Mesenchymal stem cell (in vitro differentiated cells and primary cell): Measurements from ENCODE around the gene VIPR2.

Experiments
- DNase-seq: peaks from one replicate; pipeline ENCODE4 v3.0.0-alpha.2; 2013
- H2AFZ ChIP-seq: one replicate; pipeline ENCODE4 v1.6.1; 2013; ENCODE audit warnings: low read depth, mild to moderate bottlenecking, control low read depth, inconsistent platforms, low read length, moderate library complexity
- H2AK5ac ChIP-seq: 2 replicates; pipeline ENCODE4 v1.6.1; 2013; ENCODE audit warnings: low read length, moderate library complexity, mild to moderate bottlenecking, inconsistent platforms; ENCODE audit not compliant: severe bottlenecking
- H2BK120ac ChIP-seq: one replicate; pipeline ENCODE4 v1.6.1; 2013; ENCODE audit warnings: low read depth, mild to moderate bottlenecking, inconsistent platforms, low read length, moderate library complexity
- H2BK12ac ChIP-seq, 2 experiments: one replicate each; pipeline ENCODE4 v1.6.1; 2013; ENCODE audit warnings: inconsistent platforms in 2 of 2, low read length in 2 of 2, mild to moderate bottlenecking in 2 of 2, moderate library complexity in 2 of 2, control low read depth in 1 of 2
- H2BK15ac ChIP-seq: one replicate; pipeline ENCODE4 v1.6.1; 2013; ENCODE audit warnings: mild to moderate bottlenecking, low read depth, inconsistent platforms; ENCODE audit not compliant: poor library complexity, severe bottlenecking
- H2BK5ac ChIP-seq: 2 replicates; pipeline ENCODE4 v1.6.1; 2013; ENCODE audit warnings: low read depth, mild to moderate bottlenecking, low read length, control low read depth, inconsistent platforms; ENCODE audit not compliant: poor library complexity, severe bottlenecking
- H3K14ac ChIP-seq, 2 experiments: one replicate each; pipeline ENCODE4 v1.6.1; 2013; ENCODE audit warnings: inconsistent platforms in 2 of 2, low read length in 2 of 2, control low read depth in 1 of 2, mild to moderate bottlenecking in 1 of 2, moderate library complexity in 1 of 2
- H3K18ac ChIP-seq, 2 experiments: one replicate each; pipeline ENCODE4 v1.6.1; 2013; ENCODE audit warnings: inconsistent platforms in 2 of 2, low read length in 2 of 2, control low read depth in 1 of 2, low read depth in 1 of 2, mild to moderate bottlenecking in 1 of 2
- H3K23ac ChIP-seq, 2 experiments: one replicate each; pipeline ENCODE4 v1.6.1; 2013; ENCODE audit warnings: inconsistent platforms in 2 of 2, low read length in 2 of 2, mild to moderate bottlenecking in 2 of 2, moderate library complexity in 2 of 2, control low read depth in 1 of 2
- H3K27ac ChIP-seq: 2 replicates; pipeline ENCODE4 v1.5.1; 2013; ENCODE audit warnings: mild to moderate bottlenecking, moderate library complexity, low read length, control low read depth, inconsistent platforms; ENCODE audit not compliant: poor library complexity, severe bottlenecking
- H3K27me3 ChIP-seq, 2 experiments: 2 replicates each; pipeline versions ENCODE4 v1.6.1 to v1.7.0; 2013; ENCODE audit warnings: low read length in 2 of 2, mild to moderate bottlenecking in 2 of 2, moderate library complexity in 2 of 2, control low read depth in 1 of 2, inconsistent platforms in 1 of 2; ENCODE audit not compliant: control insufficient read depth in 1 of 2, insufficient read depth in 1 of 2
- H3K36me3 ChIP-seq, 2 experiments: 2 replicates each; pipeline versions ENCODE4 v1.6.1 to v1.7.0; 2013; ENCODE audit warnings: low read length in 2 of 2, control low read depth in 1 of 2, inconsistent platforms in 1 of 2, low read depth in 1 of 2, mild to moderate bottlenecking in 1 of 2; ENCODE audit not compliant: insufficient read depth in 2 of 2, control insufficient read depth in 1 of 2
- H3K4ac ChIP-seq, 2 experiments: one replicate each; pipeline ENCODE4 v1.6.1; 2013; ENCODE audit warnings: inconsistent platforms in 2 of 2, low read length in 2 of 2, mild to moderate bottlenecking in 2 of 2, moderate library complexity in 2 of 2, control low read depth in 1 of 2, low read depth in 1 of 2
- H3K4me1 ChIP-seq: 2 replicates; pipeline ENCODE4 v1.6.1; 2013; ENCODE audit warnings: low read depth, low read length, control low read depth; ENCODE audit not compliant: control insufficient read depth, insufficient read depth
- H3K4me2 ChIP-seq: 2 replicates; pipeline ENCODE4 v1.6.1; 2013; ENCODE audit warnings: low read length, mild to moderate bottlenecking, inconsistent platforms; ENCODE audit not compliant: poor library complexity, severe bottlenecking
- H3K4me3 ChIP-seq, 2 experiments: 2 replicates each; pipeline versions ENCODE4 v1.5.1 to v1.7.0; 2013; ENCODE audit warnings: low read length in 2 of 2, mild to moderate bottlenecking in 2 of 2, control low read depth in 1 of 2, low read depth in 1 of 2; ENCODE audit not compliant: insufficient read depth in 1 of 2
- H3K79me1 ChIP-seq: replicated peaks from 2 replicates; pipeline ENCODE4 v1.6.1; 2013; ENCODE audit warnings: mild to moderate bottlenecking, control low read depth, low read length, inconsistent platforms; ENCODE audit not compliant: poor library complexity, severe bottlenecking
- H3K9ac ChIP-seq: 2 replicates; pipeline ENCODE4 v1.7.0; 2013; ENCODE audit warnings: mild to moderate bottlenecking, low read length, moderate library complexity
- H3K9me3 ChIP-seq: 2 replicates; pipeline ENCODE4 v1.7.0; 2013; ENCODE audit warnings: mild to moderate bottlenecking, low read length; ENCODE audit not compliant: control insufficient read depth
- H4K8ac ChIP-seq: one replicate; pipeline ENCODE4 v1.6.1; 2013; ENCODE audit warnings: inconsistent platforms, mild to moderate bottlenecking, low read length, moderate library complexity
- H4K91ac ChIP-seq: one replicate; pipeline ENCODE4 v1.6.1; 2013; ENCODE audit warnings: mild to moderate bottlenecking, low read length, inconsistent platforms
- WGBS: methylation state at CpG from one replicate; pipeline ENCODE4 v1.1.7; 2013; ENCODE audit warnings: mixed read lengths; 5-methylcytosine and 5-hydroxymethylcytosine counted together

VIPR2 gene

GRCh38 chr7:159023206-159023605 is 121.5 kb downstream of the VIPR2 start:
- Histone ChIP-seq H2BK15ac (no peak overlapping the region), H3K27ac (no peak overlapping the region), H3K14ac (no peak overlapping the region), H3K4me1 (peaks cover 62% of the 10 kb centered on the region), H3K36me3 (peaks cover 0 to 3% of the 10 kb centered on the region in 2 experiments), H3K4ac (no peak overlapping the region), H4K91ac (no peak overlapping the region), H2AFZ (no peak overlapping the region), H3K18ac (no peak overlapping the region), H4K8ac (no peak overlapping the region), H2BK12ac (no peak overlapping the region), H2BK120ac (no peak overlapping the region), H2AK5ac (peak overlapping the region; percentile 12), H3K4me3 (peak overlapping the region in 1 of 2 experiments; percentile 26), H3K23ac (no peak overlapping the region), H2BK5ac (no peak overlapping the region), H3K9ac (no peak overlapping the region), H3K4me2 (no peak overlapping the region), H3K27me3 (peaks cover 0 to 31% of the 10 kb centered on the region in 2 experiments), H3K9me3 (no peaks in the 10 kb centered on the region), H3K79me1 (no peaks in the 10 kb centered on the region)
- WGBS: 95% methylated on average over 17 of the region's 17 CpGs
- DNase-seq: no peak

DNA sequence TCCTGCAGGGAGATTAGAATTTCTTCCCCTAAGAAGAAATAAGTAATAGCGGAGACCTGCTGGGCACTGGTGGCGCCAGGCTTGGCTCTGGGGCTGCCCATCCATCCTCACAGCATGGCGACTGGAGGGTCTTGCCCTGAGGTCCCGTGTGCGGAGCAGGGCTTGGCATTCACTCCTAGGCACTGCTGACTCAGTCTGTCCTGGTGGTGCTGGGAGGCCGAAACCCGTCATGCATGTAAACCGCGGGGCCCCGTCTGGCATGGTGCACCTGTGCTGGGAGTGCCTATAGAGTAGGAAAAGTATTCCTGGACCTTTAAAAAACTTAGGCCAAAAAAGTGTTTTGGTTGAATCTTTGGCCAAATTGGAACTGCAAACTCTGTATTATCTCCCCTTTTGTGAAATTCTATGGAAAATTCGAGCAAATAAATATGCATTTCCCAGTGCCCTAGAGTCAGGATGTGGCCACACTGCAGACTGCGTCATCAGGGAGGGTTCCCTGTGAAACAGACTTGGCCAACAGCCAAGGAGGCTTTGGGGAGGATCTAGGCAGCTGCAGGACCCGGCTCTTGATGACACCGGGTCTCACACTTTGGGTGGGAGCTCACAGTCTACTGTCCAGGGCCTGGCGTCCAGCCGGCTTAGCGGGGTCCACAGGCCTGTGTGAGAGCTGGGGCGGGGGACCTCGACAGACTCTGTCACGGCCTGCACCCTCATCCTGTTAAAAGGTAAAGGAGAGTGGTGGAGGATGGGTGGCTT is 122.3 kb downstream of the VIPR2 start:
- no peak overlapping the region for H3K14ac ChIP-seq
- H3K27me3 ChIP-seq: peaks cover 0 to 23% of the 10 kb centered on the region in 2 experiments
- H3K4ac ChIP-seq: no peak overlapping the region
- H2AFZ ChIP-seq: no peak overlapping the region
- peaks cover 57% of the 10 kb centered on the region for H3K4me1 ChIP-seq
- H3K4me3 ChIP-seq: no peak overlapping the region
- H4K8ac ChIP-seq: no peak overlapping the region
- no peak overlapping the region for H2BK12ac ChIP-seq
- no peak overlapping the region for H3K18ac ChIP-seq
- no peak overlapping the region for H2BK120ac ChIP-seq
- peak overlapping the region; percentile 2 for H2AK5ac ChIP-seq
- H3K9me3 ChIP-seq: no peaks in the 10 kb centered on the region
- H3K4me2 ChIP-seq: peak overlapping the region; percentile 35
- no peak overlapping the region for H4K91ac ChIP-seq
- peak overlapping the region; percentile 67 for H3K27ac ChIP-seq
- H3K79me1 ChIP-seq: no peaks in the 10 kb centered on the region
- no peak overlapping the region for H3K23ac ChIP-seq
- H2BK15ac ChIP-seq: no peak overlapping the region
- no peak overlapping the region for H3K9ac ChIP-seq
- peak overlapping the region; percentile 49 for H2BK5ac ChIP-seq
- peak; percentile 13 for DNase-seq
- H3K36me3 ChIP-seq: peaks cover 0 to 3% of the 10 kb centered on the region in 2 experiments
- 90% methylated on average over 20 of the region's 20 CpGs for WGBS

DNA sequence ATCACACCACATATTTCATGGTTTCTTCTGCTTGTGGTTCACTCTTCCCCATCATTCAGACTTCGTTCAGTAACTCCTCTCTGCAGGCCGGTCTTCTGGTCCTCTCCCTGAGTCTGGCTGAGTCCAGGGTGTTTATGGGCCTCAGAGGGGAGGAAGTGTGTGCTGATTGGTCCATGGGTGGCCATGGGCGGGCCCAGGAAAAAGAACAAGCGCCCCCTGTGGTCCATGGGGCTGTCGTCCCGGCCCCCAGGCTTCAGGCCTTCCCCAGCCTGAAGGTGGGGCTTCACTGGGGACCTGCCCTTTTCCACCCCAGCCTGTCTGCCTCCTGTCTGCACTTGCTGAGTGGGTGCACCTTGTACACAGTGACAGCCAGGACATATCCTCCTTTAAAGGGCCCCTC is 123.7 kb downstream of the VIPR2 start:
- Histone ChIP-seq H2BK5ac (no peak overlapping the region), H2AK5ac (no peak overlapping the region), H3K36me3 (peaks cover 0 to 3% of the 10 kb centered on the region in 2 experiments), H2BK120ac (no peak overlapping the region), H3K27me3 (peaks cover 0 to 11% of the 10 kb centered on the region in 2 experiments), H3K27ac (no peak overlapping the region), H3K4me2 (no peak overlapping the region), H3K9ac (no peak overlapping the region), H3K23ac (no peak overlapping the region), H2BK12ac (no peak overlapping the region), H3K4ac (no peak overlapping the region), H2AFZ (no peak overlapping the region), H2BK15ac (no peak overlapping the region), H3K4me1 (peaks cover 56% of the 10 kb centered on the region), H3K4me3 (no peak overlapping the region), H3K9me3 (no peaks in the 10 kb centered on the region), H3K14ac (no peak overlapping the region), H4K91ac (no peak overlapping the region), H3K79me1 (no peaks in the 10 kb centered on the region), H4K8ac (no peak overlapping the region), H3K18ac (no peak overlapping the region)
- 32% methylated on average over 6 of the region's 6 CpGs for WGBS
- DNase-seq: no peak

- Histone ChIP-seq H4K8ac (no peak overlapping the region), H2AFZ (no peak overlapping the region), H3K36me3 (peaks cover 0 to 3% of the 10 kb centered on the region in 2 experiments), H2BK120ac (no peak overlapping the region), H3K18ac (no peak overlapping the region), H3K14ac (no peak overlapping the region), H3K27me3 (no peaks in the 10 kb centered on the region), H2BK5ac (no peak overlapping the region), H3K4me3 (no peak overlapping the region), H3K4me2 (no peak overlapping the region), H2BK15ac (no peak overlapping the region), H3K9me3 (no peaks in the 10 kb centered on the region), H2BK12ac (no peak overlapping the region), H3K4me1 (peaks cover 51% of the 10 kb centered on the region), H3K9ac (no peak overlapping the region), H3K23ac (no peak overlapping the region), H2AK5ac (no peak overlapping the region), H4K91ac (no peak overlapping the region), H3K27ac (no peak overlapping the region), H3K4ac (no peak overlapping the region), H3K79me1 (no peaks in the 10 kb centered on the region)
- WGBS: 83% methylated on average over 5 of the region's 5 CpGs
- no peak for DNase-seq
These were observed 125.6 kb downstream of the VIPR2 start for GRCh38 chr7:159019111-159019510.
